GM12878 (cell line): ENCODE data around the gene RBM19.

ENCODE experiments used
- BCLAF1 ChIP-seq: fragments of 450-650 bp; IDR thresholded peaks from 2 replicates; pipeline ENCODE4 v1.6.1; 2017; ENCODE audit warnings: antibody characterized with exemption, mild to moderate bottlenecking, moderate library complexity
- CEBPB ChIP-seq, 2 experiments: fragments of 150-350 bp in 1 of 2; IDR thresholded peaks; 2 replicates each; pipeline ENCODE4 v1.6.1; 2012 to 2014; ENCODE audit warnings: low read depth in 2 of 2, low read length in 2 of 2, borderline replicate concordance in 1 of 2, inconsistent platforms in 1 of 2
- CTCF ChIP-seq, 3 experiments: IDR thresholded peaks in 2 of 3; conservative IDR thresholded peaks in 1 of 3; 2 replicates each; pipeline ENCODE4 v1.5.1; 2011; ENCODE audit warnings: low read depth in 3 of 3, low read length in 3 of 3, mild to moderate bottlenecking in 3 of 3, control low read depth in 2 of 3, moderate library complexity in 2 of 3, inconsistent platforms in 1 of 3, mixed read lengths in 1 of 3; ENCODE audit not compliant: control insufficient read depth in 2 of 3, insufficient read depth in 1 of 3; ENCODE audit errors: extremely low read depth in 1 of 3
- NBN ChIP-seq: fragments of 450-650 bp; IDR thresholded peaks from 2 replicates; pipeline ENCODE4 v1.6.1; 2016
- POLR2AphosphoS5 ChIP-seq: IDR thresholded peaks from 2 replicates; pipeline ENCODE4 v1.6.1; 2011; ENCODE audit warnings: mild to moderate bottlenecking, low read length, inconsistent platforms
- STAT1 ChIP-seq: fragments of 450-650 bp; conservative IDR thresholded peaks from 2 replicates; pipeline ENCODE4 v1.6.1; 2014; ENCODE audit warnings: antibody characterized with exemption, mild to moderate bottlenecking

- TF ChIP-seq CEBPB (IDR thresholded peaks at IDR 0.05; ENCODE audit: borderline replicate concordance in 1 of 2, low read depth in 2 of 2, low read length in 2 of 2), result no peak
- no peak for TF ChIP-seq BCLAF1
- no peak for TF ChIP-seq CTCF (IDR thresholded peaks at IDR 0.05 in 2 of 3, conservative IDR thresholded peaks at IDR 0.05 in 1 of 3; ENCODE audit: control insufficient read depth in 2 of 3, extremely low read depth in 1 of 3, insufficient read depth in 1 of 3, low read depth in 3 of 3, low read length in 3 of 3)
- TF ChIP-seq STAT1, result no peak
- no peak for TF ChIP-seq NBN
- TF ChIP-seq POLR2AphosphoS5, result no peak
These were observed 36.7 kb downstream of the RBM19 start for GRCh38 chr12:113929312-113929989.
